Stimulated activated memory B cell treated with anti-CD40 and anti-IgM and Interleukin-4, amounts not matched to agents 10 μg/mL and 1 μg/mL and 100 μg/mL, for 72 hours (primary cell): ENCODE results near the gene KRTAP5-11.
"Not testable (repeated sequence)": the region's sequence is repeated elsewhere in the genome, so short reads cannot be mapped to it uniquely, and the experiment has no call there.

Experiments
- ATAC-seq: fragments of 150-1000 bp; cut with Tn5 transposase; 2 replicates; pipeline ENCODE4 v1.10.0; 2021
- H3K27ac Mint-ChIP-seq: one replicate; pipeline ENCODE4 v1.8.0; 2022; ENCODE audit warnings: mild to moderate bottlenecking, mixed read lengths
- H3K27me3 Mint-ChIP-seq: one replicate; pipeline ENCODE4 v1.8.0; 2022; ENCODE audit warnings: mixed read lengths
- H3K36me3 Mint-ChIP-seq: one replicate; pipeline ENCODE4 v1.8.0; 2022; ENCODE audit warnings: mixed read lengths
- H3K4me1 Mint-ChIP-seq: one replicate; pipeline ENCODE4 v1.8.0; 2022; ENCODE audit warnings: mixed read lengths
- H3K4me3 Mint-ChIP-seq: one replicate; pipeline ENCODE4 v1.8.0; 2022; ENCODE audit warnings: mild to moderate bottlenecking, moderate library complexity, mixed read lengths
- H3K9me3 Mint-ChIP-seq: one replicate; pipeline ENCODE4 v1.8.0; 2022; ENCODE audit warnings: mixed read lengths

The KRTAP5-11 gene

DNA sequence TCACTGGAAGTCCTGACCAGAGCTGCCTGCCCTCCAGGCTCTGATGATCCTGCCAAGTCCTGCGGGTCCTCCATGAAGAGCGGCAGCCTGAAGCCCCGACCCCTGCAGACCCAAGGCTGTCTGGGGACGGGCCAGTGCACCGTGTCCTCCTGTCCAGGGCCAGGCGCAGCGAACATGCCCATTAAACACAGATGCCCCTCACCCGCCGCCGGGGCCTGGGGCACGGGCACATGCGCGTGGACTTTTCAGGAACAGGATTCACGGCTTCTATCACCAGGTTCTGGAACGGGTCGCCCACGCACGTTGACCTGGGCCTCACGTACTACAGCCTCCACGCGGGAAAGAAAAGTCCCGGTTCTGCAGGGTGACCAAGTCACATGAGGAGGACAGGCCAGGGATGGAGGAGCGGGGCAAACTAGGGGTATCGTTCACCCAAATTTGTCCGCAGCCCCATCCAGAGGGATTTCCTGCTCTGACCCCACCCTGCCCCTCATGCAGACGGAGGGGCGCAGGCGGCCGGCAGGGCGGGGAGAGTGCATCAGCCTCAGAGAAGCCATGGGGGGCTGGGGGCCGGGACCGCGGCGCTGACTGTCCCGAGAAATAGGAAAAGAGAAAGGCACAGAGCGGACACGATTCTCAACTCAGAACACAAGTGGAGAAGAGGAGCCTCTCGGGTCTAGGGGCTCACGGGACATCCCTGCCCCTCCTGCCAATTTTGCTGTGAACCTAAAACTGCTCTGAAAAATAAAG lies 11.4 kb downstream of the KRTAP5-11 start:
- H3K4me1 Mint-ChIP-seq, H3K9me3 Mint-ChIP-seq, H3K36me3 Mint-ChIP-seq, ATAC-seq, H3K4me3 Mint-ChIP-seq, H3K27ac Mint-ChIP-seq: not testable (repeated sequence)
- peaks cover 35% of the 10 kb centered on the region for H3K27me3 Mint-ChIP-seq

DNA sequence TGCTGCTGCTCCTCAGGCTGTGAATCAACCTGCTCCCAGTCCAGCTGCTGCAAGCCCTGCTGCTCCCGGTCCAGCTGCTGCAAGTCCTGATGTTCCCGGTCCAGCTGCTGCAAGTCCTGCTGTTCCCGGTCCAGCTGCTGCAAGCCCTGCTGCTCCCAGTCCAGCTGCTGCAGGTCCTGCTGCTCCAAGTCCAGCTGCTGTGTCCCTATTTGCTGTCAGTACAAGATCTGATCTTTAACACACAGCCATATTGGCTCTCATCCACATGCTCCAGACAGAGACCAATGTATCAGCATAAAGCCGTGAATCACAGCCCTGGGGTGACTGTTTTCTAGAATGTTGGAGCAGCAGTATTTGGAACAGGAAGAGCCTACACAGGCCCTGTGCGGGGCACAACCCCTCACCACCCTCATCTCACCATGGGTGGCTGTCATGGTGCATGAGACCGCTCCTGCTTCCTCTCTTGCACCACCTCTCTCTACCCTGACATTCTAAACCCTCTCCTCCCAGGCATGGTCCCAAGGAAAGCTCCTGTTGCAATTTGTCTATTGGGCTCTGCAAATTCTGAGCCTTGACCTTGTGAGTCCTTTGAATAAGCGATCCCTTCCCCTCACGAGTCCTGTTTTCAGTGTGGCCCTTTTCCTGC lies 13.8 kb downstream of the KRTAP5-11 start:
- H3K27ac Mint-ChIP-seq = no peak overlapping the region
- ATAC-seq = no peak

DNA sequence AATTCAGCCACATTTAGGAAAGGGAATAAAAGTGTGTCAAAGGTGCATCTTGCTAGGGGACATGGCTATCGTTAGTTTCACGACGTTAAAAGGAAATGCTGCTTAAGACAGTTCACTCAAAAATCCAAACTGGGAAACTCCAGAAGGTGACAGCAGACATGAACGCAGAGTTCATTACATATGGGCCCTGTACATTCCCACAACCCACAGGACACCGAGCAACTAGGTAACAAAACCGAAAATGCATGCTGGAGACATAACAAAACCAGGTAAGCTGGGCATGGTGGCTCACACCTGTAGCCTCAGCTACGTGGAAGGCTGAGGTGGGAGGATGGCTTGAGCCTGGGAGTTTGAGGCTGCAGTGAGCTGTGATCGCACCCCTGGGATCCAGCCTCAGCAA lies 15.0 kb downstream of the KRTAP5-11 start:
- ATAC-seq, H3K27ac Mint-ChIP-seq, H3K4me1 Mint-ChIP-seq, H3K36me3 Mint-ChIP-seq, H3K9me3 Mint-ChIP-seq, H3K4me3 Mint-ChIP-seq: not testable (repeated sequence)
- peaks cover 64% of the 10 kb centered on the region for H3K27me3 Mint-ChIP-seq

More for the DNA sequence above, 13.8 kb downstream of the KRTAP5-11 start:
- H3K4me3 Mint-ChIP-seq = no peak overlapping the region
- no peaks in the 10 kb centered on the region for H3K36me3 Mint-ChIP-seq
- H3K4me1 Mint-ChIP-seq = no peaks in the 10 kb centered on the region
- no peaks in the 10 kb centered on the region for H3K9me3 Mint-ChIP-seq
- peaks cover 56% of the 10 kb centered on the region for H3K27me3 Mint-ChIP-seq

DNA sequence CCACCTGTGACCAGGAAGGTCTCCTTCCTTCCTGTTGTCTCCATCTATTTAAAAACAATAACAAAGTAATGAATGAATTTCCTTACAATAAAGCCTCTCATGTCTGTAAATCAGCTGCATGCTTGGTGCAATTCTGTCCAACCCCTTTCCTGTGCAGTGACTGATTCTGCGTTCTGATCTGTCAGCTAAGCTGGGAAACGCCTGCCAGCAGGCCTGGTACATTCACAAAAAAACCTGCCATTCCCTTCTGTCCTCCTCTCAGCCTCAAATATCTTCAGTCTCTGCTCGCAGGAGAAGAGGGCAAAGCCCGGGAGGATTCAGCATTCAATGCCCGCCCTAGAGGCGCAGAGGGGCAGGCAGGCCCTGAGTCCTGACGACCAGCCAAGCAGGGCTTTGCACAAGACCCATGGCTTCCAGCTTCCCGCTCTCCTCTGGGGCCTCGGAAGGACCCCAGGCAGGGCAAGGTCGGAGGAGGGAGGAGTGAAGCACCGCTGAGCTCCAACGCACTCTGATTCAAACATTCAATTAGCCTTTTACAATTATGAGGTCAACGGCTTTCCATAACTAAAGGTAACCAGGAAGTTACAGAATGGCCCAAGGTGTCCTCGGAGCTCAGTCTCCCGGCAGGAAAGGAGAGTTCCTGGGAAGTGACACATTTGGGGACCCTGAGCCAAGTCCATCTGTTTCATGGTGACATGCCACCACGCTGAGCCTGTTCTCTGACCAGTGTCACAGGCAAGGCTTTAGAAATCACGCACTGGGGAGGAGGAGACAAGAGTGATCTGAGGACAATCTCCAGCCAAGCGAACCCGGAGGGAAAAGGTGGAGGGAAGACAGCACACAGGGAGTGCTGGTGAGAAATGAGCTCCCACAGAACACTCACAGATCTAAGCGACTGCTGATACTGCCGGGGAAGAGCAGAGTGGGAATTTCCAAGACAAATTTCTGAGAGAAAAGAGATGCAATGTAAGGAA lies 15.8 kb downstream of the KRTAP5-11 start:
- not testable (repeated sequence) for H3K36me3 Mint-ChIP-seq, H3K9me3 Mint-ChIP-seq, H3K4me1 Mint-ChIP-seq, H3K4me3 Mint-ChIP-seq, ATAC-seq, H3K27ac Mint-ChIP-seq
- H3K27me3 Mint-ChIP-seq = peaks cover 67% of the 10 kb centered on the region

DNA sequence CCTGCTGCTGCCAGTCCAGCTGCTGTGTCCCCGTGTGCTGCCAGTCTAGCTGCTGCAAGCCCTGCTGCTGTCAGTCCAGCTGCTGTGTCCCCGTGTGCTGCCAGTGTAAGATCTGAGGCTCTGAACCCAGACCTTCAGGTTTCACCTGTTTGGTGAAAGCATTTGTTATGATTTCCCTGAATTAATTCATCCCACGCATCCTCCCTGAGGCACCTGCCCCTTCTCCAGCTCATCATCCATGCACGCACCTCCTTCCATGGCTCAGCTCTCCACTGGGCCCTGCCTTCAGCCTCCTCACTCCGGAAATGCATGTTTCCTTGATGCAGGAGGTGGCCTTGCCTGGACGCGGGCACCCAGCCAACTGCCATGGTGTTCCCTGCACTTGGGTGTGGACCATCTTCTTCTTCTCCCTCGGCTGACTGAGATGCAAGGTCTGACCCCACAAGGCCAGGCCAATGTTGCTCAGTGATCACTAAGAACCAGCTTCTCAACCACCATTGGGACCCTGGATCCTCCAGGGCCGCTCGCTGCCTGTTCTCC lies 16.5 kb downstream of the KRTAP5-11 start:
- Mint-ChIP-seq H3K27ac (no peak overlapping the region), H3K27me3 (peaks cover 74% of the 10 kb centered on the region), H3K4me3 (no peak overlapping the region), H3K9me3 (no peaks in the 10 kb centered on the region), H3K4me1 (peaks cover 5% of the 10 kb centered on the region), H3K36me3 (no peaks in the 10 kb centered on the region)
- ATAC-seq = no peak

DNA sequence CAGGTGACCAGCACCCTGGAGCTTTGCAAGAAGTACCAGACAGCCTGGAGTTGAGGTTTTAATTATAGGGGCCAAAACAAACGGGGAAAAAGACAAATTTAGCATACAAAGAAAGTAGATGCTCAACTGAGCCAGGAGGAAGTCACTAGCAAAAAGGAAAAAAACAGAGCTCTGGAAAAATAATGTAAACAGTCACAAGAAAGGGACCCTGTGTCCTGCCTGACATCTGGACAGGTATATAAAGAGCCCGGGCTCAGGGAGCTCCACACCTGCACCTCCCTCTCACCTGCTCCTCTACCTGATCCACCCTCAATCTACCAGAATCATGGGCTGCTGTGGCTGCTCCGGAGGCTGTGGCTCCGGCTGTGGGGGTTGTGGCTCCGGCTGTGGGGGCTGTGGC lies 17.4 kb downstream of the KRTAP5-11 start, which contains the start of gene KRTAP5-10:
TSS of gene KRTAP5-10 (plus strand) at position 301 of the 400 bp plus-strand sequence. CDS start at position 326, 25 bp downstream.
- Mint-ChIP-seq H3K4me3 (no peak within 1 kb of the TSS), H3K27ac (no peak within 1 kb of the TSS), H3K36me3 (no peaks in the 10 kb centered on the region), H3K4me1 (peaks cover 5% of the 10 kb centered on the region), H3K27me3 (peaks cover 70% of the 10 kb centered on the region), H3K9me3 (no peaks in the 10 kb centered on the region)
- ATAC-seq = no peak

DNA sequence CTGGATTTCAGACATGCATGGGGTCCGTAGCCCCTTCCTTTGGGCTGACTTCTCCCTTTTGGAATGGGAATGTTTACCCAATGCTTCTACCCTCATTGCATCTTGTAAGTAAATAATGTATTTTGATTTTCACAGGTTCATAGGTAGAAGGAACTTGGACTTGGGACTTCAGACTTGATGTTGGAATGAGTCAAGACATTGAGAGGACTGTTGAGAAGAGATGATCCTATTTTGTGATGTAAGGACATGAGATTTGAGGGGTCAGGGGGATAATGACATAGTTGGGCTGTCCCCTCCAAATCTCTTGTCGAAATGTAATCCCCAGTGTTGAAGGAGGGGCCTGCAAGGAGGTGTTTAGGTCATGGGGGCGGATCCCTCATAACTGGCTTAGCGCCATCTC lies 18.2 kb downstream of the KRTAP5-11 start:
- ATAC-seq = no peak
- Mint-ChIP-seq H3K4me1 (peaks cover 5% of the 10 kb centered on the region), H3K36me3 (no peaks in the 10 kb centered on the region), H3K9me3 (no peaks in the 10 kb centered on the region), H3K27ac (no peak overlapping the region), H3K4me3 (no peak overlapping the region), H3K27me3 (peaks cover 67% of the 10 kb centered on the region)

DNA sequence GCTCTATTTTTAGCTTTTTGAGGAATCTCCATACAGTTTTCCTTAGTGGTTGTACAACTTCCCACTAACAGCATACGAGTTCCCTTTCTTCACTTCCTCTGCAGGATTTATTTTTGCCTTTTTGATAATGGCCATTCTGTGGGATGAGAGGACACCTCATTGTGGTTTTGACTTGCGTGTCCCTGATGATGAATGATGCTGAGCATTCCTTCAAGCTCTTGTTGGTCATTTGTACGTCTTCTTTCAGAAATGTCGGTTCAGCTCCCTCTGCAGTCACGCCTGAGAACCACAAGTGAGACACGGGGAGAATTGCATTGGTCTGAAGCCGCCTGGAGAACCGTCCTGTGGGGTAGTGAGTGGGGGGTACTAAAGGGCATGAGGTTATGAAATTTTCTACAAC lies 19.3 kb downstream of the KRTAP5-11 start:
- Mint-ChIP-seq H3K27me3 (peaks cover 67% of the 10 kb centered on the region), H3K27ac (no peak overlapping the region), H3K4me1 (peaks cover 5% of the 10 kb centered on the region), H3K36me3 (no peaks in the 10 kb centered on the region), H3K4me3 (no peak overlapping the region), H3K9me3 (no peaks in the 10 kb centered on the region)
- ATAC-seq = no peak

DNA sequence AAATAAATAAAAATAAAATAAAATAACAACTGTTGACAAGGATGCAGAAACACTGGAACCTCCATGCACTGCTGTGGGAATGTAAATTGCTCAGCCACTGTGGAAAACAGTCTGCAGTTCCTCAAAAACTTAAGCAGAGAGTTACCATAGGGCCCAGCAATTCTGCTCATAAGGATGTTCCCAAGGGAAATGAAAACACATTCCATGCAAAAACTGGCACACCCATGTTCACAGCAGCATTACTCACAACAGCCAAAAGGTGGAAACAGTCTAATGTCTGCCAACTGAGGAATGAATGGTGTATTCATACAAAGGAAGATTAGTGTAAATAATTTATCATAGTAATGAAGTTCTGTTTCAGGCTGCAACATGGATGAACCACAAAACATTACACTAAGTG lies 20.6 kb downstream of the KRTAP5-11 start:
- peaks cover 62% of the 10 kb centered on the region for H3K27me3 Mint-ChIP-seq
- H3K4me3 Mint-ChIP-seq = no peak overlapping the region
- ATAC-seq = no peak
- H3K4me1 Mint-ChIP-seq = peaks cover 5% of the 10 kb centered on the region
- H3K9me3 Mint-ChIP-seq = no peaks in the 10 kb centered on the region
- no peaks in the 10 kb centered on the region for H3K36me3 Mint-ChIP-seq
- H3K27ac Mint-ChIP-seq = no peak overlapping the region

DNA sequence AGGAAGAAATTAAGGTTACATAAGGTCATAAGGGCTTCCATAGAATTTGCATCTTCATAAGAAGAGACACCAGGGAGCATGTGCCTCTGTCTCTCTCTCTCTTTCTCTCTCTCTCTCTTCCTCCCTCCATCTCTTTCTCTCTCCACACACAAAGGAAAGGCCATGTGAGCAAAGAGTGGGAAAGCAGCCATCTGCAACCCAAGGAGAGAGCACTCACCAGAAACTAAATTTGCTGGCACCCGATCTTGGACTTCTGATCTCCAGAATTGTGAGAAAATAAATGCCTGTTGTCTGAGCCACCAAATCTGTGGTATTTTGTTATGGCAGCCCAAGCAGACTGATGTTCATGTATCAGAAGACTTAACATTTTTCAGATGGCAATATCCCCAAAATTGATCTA lies 23.7 kb downstream of the KRTAP5-11 start:
- Mint-ChIP-seq H3K4me3 (no peak overlapping the region), H3K27me3 (peaks cover 47% of the 10 kb centered on the region), H3K4me1 (peaks cover 5% of the 10 kb centered on the region), H3K36me3 (no peaks in the 10 kb centered on the region), H3K9me3 (no peaks in the 10 kb centered on the region), H3K27ac (no peak overlapping the region)
- ATAC-seq = no peak

DNA sequence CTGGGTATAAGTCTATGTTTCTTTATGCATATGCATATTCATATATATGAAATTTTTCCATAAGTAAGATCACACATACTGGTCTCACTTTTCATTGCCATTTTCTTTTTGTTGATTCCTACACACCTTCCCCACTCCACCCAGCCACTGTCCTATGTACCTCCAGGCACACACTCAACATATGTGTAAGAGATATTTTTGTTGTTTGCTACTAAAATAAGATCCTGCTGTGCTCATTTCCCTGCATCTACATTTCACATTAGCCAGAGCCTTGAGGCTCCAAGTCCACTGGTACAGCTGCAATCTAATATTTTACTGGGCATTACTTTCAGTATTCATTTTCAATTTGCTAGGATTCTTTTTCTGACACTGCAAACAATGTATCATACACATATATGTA lies 25.4 kb downstream of the KRTAP5-11 start:
- no peaks in the 10 kb centered on the region for H3K9me3 Mint-ChIP-seq
- H3K27me3 Mint-ChIP-seq = peaks cover 30% of the 10 kb centered on the region
- no peak overlapping the region for H3K4me3 Mint-ChIP-seq
- no peak for ATAC-seq
- no peaks in the 10 kb centered on the region for H3K36me3 Mint-ChIP-seq
- H3K4me1 Mint-ChIP-seq = no peaks in the 10 kb centered on the region
- no peak overlapping the region for H3K27ac Mint-ChIP-seq

DNA sequence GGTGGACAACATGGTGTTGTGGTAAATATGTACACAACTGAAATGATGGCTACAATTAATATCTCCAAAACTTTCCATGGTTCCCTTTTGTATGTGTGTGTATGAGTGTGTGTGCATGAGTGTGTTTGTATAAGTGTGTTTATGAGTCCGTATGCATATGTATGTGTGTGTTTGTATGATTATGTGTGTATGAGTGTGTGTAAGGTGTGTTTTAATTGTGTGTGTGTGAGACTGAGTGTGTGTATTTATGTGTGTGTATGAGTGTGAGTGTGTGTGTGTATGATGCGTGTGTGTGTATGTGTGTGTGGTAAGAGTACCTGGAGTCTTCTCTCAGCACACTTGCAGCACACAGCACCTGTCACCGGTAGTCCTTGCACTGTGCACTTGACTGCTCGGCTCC lies 26.7 kb downstream of the KRTAP5-11 start:
- Mint-ChIP-seq H3K27ac (no peak overlapping the region), H3K36me3 (no peaks in the 10 kb centered on the region), H3K4me1 (peaks cover 7% of the 10 kb centered on the region), H3K4me3 (no peak overlapping the region), H3K27me3 (peaks cover 17% of the 10 kb centered on the region), H3K9me3 (no peaks in the 10 kb centered on the region)
- no peak for ATAC-seq

DNA sequence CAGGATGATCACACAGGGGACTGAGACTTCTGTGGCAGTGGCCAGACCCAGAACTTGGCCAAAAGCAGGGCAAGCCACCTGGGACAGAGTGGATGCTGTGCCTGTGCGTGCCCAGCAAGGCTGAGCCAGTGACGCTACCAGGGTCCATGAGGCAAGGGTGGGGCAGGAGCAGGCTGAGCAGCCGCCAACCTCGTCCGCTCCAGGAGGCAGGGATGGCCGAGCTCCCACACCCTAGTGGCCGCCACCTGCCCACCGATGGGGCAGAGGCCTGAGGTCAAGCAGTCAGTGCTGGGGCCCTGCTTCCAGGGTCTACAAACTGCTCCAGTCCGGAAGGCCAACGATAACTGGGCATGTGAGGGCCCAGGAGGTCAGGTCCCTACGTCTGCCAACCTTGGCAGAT lies 27.2 kb downstream of the KRTAP5-11 start:
- no peak overlapping the region for H3K4me3 Mint-ChIP-seq
- ATAC-seq = no peak

DNA sequence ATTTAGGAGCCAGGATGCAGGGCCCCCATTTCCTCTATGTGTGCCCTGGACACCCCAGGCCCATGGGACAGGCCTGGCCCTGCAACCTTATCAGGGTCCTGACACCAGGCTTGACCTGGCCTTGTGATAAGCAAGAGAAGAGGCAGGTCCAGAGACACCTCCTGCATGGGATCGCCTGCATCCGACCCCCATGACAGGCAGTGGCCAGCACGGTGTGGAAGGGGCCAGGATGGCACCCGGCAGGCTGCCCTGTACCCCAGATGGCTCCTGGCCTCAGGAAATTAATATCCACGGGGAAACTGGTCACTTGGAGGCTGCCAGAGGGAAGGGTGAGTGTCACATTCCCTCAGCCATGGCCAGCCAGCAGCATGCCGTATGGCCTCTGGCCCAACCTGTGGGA lies 27.7 kb downstream of the KRTAP5-11 start:
- Mint-ChIP-seq H3K27ac (no peak overlapping the region), H3K27me3 (peaks cover 13% of the 10 kb centered on the region), H3K9me3 (no peaks in the 10 kb centered on the region), H3K4me1 (peaks cover 8% of the 10 kb centered on the region), H3K36me3 (no peaks in the 10 kb centered on the region), H3K4me3 (no peak overlapping the region)
- no peak for ATAC-seq

More for the DNA sequence above, 27.2 kb downstream of the KRTAP5-11 start:
- Mint-ChIP-seq H3K27me3 (peaks cover 13% of the 10 kb centered on the region), H3K36me3 (no peaks in the 10 kb centered on the region), H3K27ac (no peak overlapping the region), H3K4me1 (peaks cover 8% of the 10 kb centered on the region), H3K9me3 (no peaks in the 10 kb centered on the region)

DNA sequence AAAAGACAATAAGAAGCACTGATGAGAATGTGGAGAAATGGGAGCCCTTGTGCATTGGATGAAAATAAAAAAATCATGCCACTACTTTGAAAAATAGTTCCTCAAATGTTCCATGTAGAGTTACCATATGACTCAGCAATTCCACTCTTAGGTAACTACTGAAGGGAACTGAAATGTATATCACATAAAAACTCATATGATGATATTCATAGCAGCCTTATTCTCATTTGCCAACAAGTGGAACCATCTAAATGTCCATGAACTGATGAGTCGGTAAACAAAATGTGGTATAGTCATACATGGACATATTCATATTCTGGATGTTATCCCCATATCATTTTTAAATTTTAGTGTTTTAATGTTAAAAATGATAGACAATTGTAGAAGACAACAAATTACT lies 31.0 kb downstream of the KRTAP5-11 start:
- H3K27me3 Mint-ChIP-seq = peaks cover 40% of the 10 kb centered on the region
- H3K4me1 Mint-ChIP-seq = peaks cover 8% of the 10 kb centered on the region
- no peaks in the 10 kb centered on the region for H3K36me3 Mint-ChIP-seq
- H3K4me3 Mint-ChIP-seq = no peak overlapping the region
- no peak overlapping the region for H3K27ac Mint-ChIP-seq
- ATAC-seq = peak; percentile 58
- no peaks in the 10 kb centered on the region for H3K9me3 Mint-ChIP-seq
